ENCODE measurements around the gene GALNT10. TPM values are rescaled to one million over a fixed set of nuclear protein-coding genes. Genes with fewer than 3 reads are reported as not detected.

GALNT10 gene
- polyA plus RNA-seq, 1 experiment, result 93.1 TPM

DNA sequence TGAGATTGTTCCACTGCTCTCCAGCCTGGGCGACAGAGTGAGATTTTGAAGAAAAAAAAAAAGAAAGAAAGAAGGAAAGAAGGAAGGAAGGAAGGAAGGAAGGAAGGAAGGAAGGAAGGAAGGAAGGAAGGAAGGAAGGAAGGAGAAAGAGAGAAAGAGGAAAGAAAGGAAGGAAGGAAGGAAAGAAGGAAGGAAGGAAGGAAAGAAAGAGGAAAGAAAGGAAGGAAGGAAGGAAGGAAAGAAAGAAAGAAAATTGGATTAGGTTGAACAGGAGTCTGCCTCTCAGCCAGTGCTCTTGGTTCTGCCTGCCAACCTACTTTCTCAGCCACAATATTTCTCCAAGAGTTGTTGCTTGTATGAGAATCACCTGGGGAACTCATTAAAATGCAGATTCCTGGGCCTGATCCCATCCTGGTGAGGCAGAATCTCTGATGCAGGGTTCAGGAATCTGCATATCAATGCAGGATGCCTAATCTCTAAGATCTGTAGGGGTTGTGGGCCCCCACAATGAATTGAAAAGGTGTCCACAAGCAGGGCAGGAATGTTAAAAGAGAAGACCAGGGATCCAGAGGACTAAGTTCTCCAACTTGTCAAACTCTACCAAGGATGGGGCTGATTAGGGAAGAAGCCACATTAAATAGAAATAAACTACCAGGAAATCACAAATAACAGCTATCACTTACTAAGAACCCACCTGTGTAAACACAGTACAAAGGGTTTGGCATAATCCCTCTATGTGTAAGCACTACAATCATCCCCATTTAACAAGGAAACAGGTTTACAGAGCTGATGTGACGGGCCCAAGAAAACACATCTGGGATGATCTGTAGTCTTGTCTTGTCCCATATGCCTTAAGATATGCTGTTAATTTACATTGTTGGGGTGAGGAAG, 23.4 kb upstream of the GALNT10 start:
- Histone ChIP-seq H3K4me3 (ENCODE audit: low read depth, low read length) (no peak overlapping the region), H3K9me3 (ENCODE audit: control insufficient read depth, insufficient read depth, low read length) (no peaks in the 10 kb centered on the region), H3K27ac (ENCODE audit: low read depth, low read length) (no peak overlapping the region), H3K27me3 (ENCODE audit: control insufficient read depth, insufficient read depth, low read length) (peaks cover 48% of the 10 kb centered on the region)
- no peak for DNase-seq (ENCODE audit: low read depth, low spot score)
- TF ChIP-seq, protein P1, sequence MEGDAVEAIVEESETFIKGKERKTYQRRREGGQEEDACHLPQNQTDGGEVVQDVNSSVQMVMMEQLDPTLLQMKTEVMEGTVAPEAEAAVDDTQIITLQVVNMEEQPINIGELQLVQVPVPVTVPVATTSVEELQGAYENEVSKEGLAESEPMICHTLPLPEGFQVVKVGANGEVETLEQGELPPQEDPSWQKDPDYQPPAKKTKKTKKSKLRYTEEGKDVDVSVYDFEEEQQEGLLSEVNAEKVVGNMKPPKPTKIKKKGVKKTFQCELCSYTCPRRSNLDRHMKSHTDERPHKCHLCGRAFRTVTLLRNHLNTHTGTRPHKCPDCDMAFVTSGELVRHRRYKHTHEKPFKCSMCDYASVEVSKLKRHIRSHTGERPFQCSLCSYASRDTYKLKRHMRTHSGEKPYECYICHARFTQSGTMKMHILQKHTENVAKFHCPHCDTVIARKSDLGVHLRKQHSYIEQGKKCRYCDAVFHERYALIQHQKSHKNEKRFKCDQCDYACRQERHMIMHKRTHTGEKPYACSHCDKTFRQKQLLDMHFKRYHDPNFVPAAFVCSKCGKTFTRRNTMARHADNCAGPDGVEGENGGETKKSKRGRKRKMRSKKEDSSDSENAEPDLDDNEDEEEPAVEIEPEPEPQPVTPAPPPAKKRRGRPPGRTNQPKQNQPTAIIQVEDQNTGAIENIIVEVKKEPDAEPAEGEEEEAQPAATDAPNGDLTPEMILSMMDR (IDR thresholded peaks at IDR 0.05; ENCODE audit: low read depth, low read length), result no peak
- ChIA-PET CTCF (interaction anchor here (1.0 kb wide), 1 partner anchor 13 kb away, joined by 4 read pairs; no protein-coding TSS in a partner anchor), POLR2A (no interaction called here)

DNA sequence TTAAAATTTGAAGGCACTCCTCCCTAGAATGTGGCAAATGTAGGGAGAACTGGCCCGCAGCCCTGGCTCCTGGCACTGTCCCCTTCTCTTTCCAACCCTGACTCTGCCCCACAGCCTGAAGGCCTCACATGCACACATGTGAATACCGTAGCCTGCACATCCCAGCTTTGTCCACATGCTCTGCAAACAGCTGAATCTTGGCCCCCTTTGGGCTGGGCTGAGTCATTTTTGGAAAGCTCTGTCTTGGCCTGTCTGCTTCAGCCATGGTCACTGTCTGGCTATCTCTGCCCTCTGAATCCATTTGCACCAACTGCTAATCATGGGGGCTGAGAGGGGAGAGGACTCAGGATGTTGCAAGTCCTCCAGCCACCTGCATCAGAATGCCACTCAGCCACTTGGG, 22.1 kb upstream of the GALNT10 start:
- Histone ChIP-seq H3K27ac (ENCODE audit: low read depth, low read length) (no peak overlapping the region), H3K27me3 (ENCODE audit: control insufficient read depth, insufficient read depth, low read length) (peaks cover 37% of the 10 kb centered on the region), H3K4me3 (ENCODE audit: low read depth, low read length) (no peak overlapping the region), H3K9me3 (ENCODE audit: control insufficient read depth, insufficient read depth, low read length) (no peaks in the 10 kb centered on the region)
- DNase-seq (ENCODE audit: low read depth, low spot score), result no peak
- TF ChIP-seq, protein P1 (IDR thresholded peaks at IDR 0.05; ENCODE audit: low read depth, low read length), result no peak
- CTCF ChIA-PET, result no interaction called here
- POLR2A ChIA-PET, result no interaction called here

DNA sequence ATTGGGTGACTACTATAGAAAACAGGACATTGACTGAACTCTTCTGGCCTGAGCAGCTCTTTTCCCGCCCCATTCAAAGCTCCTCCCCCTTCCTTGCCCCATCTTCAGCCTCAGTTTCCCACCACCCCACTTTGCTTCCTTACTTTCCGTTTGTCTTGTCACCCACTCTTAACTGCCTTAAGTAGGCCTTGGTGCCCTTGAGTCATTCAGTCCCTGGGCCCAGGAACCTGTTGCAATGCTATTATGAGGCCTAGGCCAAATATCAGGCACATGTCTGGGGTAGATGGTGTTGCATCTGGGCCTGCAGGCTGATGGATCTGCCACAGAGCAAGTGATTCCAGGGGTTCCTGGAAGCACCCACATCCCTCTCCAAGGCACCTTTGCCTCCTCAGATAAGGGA, 17.7 kb upstream of the GALNT10 start:
- Histone ChIP-seq H3K27me3 (ENCODE audit: control insufficient read depth, insufficient read depth, low read length) (peaks cover 11% of the 10 kb centered on the region), H3K9me3 (ENCODE audit: control insufficient read depth, insufficient read depth, low read length) (no peaks in the 10 kb centered on the region), H3K27ac (ENCODE audit: low read depth, low read length) (no peak overlapping the region), H3K4me3 (ENCODE audit: low read depth, low read length) (no peak overlapping the region)
- ChIA-PET POLR2A (no interaction called here), CTCF (interaction anchor here (0.6 to 0.9 kb wide), 3 partner anchors 8 to 232 kb away, joined by 3 to 4 read pairs (median 3); no protein-coding TSS in a partner anchor)
- TF ChIP-seq, protein P1 (IDR thresholded peaks at IDR 0.05; ENCODE audit: low read depth, low read length), result no peak
- DNase-seq (ENCODE audit: low read depth, low spot score), result no peak

DNA sequence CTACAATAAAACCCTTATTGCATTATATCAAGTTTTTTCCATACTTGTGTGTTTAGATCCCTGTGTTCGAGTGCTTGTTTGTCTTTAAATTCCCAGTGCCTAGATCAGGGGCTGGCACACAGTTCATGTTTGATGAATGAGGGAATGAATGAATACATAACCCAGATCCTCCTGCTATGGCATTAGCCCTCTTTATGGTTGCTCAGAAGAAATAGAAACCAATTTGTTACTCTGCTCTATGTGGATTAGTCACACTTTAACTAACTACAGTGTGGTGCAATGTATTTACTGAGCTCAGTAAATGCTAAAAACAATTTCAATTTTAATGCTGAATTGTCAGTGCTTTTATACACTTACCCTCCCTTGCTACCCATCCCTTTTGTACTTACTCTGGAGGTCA, 16.4 kb upstream of the GALNT10 start:
- Histone ChIP-seq H3K27me3 (ENCODE audit: control insufficient read depth, insufficient read depth, low read length) (peaks cover 13% of the 10 kb centered on the region), H3K27ac (ENCODE audit: low read depth, low read length) (no peak overlapping the region), H3K4me3 (ENCODE audit: low read depth, low read length) (no peak overlapping the region), H3K9me3 (ENCODE audit: control insufficient read depth, insufficient read depth, low read length) (no peaks in the 10 kb centered on the region)
- TF ChIP-seq, protein P1 (IDR thresholded peaks at IDR 0.05; ENCODE audit: low read depth, low read length), result no peak
- no peak for DNase-seq (ENCODE audit: low read depth, low spot score)
- POLR2A ChIA-PET, result no interaction called here
- CTCF ChIA-PET, result interaction anchor here (0.7 to 2.0 kb wide), 3 partner anchors 102 to 1785 kb away, joined by 5 to 9 read pairs (median 5); no protein-coding TSS in a partner anchor

DNA sequence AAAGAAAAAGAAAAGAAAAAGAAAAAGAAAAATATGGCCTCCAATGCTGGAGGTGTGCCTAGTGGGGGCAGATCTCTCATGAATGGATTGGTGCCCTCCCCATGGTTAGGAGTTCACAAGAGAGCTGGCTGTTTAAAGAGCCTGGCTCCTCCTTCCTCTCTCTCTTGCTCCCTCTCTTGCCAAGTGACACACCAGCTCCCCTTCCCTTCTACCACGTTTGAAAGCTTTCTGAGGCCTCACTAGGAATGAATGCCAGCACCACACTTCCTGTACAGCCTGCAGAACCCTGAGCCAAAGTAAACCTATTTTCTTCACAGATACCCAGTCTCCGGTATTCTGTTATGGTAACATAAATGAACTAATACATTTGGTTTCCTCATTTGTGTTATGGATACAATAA, 14.4 kb upstream of the GALNT10 start:
- no peak for DNase-seq (ENCODE audit: low read depth, low spot score)
- ChIA-PET POLR2A (no interaction called here), CTCF (interaction anchor here (0.7 to 1.4 kb wide), 3 partner anchors 13 to 201 kb away, joined by 3 to 4 read pairs (median 3); no protein-coding TSS in a partner anchor)
- Histone ChIP-seq H3K27ac (ENCODE audit: low read depth, low read length) (no peak overlapping the region), H3K4me3 (ENCODE audit: low read depth, low read length) (no peak overlapping the region), H3K9me3 (ENCODE audit: control insufficient read depth, insufficient read depth, low read length) (no peaks in the 10 kb centered on the region), H3K27me3 (ENCODE audit: control insufficient read depth, insufficient read depth, low read length) (peaks cover 9% of the 10 kb centered on the region)
- TF ChIP-seq, protein P1 (IDR thresholded peaks at IDR 0.05; ENCODE audit: low read depth, low read length), result no peak
